Anterior cingulate cortex (tissue), 58 donors: Measurements from ENCODE around the gene SLC25A31.

Source experiments
- DNase-seq, 58 donors: peaks; one replicate each; lab custom pipeline; 2025; lab: John Stamatoyannopoulos, UW

Gene SLC25A31

DNA sequence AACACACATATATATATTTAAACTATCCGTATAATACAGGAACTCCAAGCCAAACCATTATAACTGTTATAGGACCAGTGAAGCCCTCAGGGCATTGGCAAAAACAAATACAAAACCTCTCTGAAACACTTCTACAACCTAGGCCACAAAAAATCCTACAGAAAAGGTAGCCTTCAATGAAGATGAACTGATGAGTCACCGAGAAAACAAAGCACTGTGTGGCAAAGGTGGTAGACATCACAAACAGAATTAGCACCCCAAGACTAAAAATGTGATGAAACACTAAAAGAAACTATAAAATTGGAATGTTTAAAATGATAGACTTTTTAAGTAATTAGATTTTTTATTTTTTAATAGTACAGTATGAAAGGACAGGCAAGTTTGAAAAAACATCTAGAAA lies 46.4 kb downstream of the SLC25A31 start:
- no peak for DNase-seq

DNA sequence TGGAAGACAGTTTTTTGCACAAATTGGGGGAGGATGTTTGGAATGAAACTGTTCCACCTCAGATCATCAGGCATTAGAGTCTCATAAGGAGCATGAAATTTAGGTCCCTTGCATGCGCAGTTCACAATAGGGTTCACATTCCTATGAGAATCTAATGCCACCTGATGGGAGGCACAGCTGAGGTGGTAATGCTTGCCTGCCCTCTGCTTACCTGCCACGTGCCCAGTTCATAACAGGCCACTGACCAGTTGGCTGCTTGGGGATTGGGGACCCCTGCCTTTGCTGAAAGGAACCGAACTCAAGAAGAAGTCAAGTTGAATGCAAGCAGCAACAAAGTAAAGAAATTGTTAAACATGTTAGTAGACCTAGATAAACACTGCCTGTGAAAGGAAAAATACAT lies 47.3 kb downstream of the SLC25A31 start:
- DNase-seq, result no peak

DNA sequence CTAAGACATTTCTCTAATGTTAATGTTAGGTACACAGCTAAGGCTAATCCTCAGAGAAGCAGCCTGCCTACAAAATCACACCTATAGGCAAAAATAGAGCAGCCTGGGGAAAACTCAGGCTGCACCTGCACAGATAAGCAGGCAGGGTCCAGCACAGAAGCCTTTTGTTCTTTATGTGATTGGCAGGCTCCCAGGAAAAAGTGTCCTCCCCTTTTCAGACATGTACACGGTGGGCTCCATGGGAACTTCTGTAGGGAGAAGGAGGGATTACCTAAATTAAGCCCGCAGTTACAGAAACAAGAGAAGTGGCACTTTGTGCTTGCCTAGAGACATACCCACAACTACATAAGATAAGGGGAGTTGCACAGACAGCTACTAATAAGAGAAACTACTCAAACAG lies 47.9 kb downstream of the SLC25A31 start:
- no peak for DNase-seq

DNA sequence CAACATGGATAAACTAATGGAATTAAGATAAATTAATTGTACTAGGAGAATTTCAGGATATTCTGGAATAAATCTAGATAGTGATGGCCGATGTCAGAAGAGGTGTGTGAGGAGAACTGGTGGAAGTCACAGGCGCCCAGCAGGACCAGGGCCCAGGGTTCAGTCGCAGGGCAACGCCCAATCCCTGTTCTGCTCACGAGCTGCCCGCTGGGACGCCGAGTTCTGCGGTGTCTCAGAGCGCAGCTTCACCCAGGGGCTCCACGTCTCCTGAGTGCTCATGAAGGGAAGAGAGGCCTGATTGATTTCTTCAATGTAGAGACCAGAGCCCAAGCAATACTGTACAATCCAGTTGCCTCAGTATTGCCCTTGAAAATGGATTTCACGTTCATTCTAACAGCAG lies 50.4 kb downstream of the SLC25A31 start:
- DNase-seq, result peak in 1 of 58 donors; percentile 1

DNA sequence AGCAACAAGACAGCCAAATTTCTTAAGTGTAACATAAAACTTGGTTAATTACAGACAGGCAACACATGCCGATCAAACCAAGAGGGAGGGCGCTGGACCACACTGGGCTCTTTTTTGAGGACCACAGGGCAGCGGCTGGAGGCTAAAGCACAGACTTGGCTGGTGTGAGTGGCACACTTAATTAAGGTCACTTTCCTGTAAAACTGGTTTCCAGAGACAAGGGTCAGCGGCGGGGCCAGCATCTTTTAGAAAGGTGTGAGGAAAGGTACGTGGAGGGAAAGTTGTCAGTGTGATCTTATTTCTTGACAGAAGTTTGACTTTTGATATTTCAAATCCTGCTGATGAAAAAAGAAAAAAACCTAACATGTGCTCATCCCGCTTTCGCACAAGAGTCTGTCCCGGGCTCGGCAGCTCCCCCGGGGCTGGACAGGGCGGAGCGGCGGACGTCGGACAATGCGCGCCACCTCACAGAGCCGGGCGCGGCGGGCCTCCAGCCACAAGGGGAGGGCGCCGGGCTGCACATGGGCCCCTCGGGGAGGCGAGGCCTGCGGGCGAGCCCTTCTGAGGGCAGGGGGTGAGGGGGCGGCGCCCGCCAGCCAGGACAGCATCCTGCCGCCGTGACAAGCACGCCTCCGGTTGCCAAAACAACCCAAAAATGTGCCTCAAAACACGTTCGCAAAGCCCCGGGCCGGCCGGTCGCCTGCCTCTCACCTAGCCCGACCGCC lies 51.3 kb downstream of the SLC25A31 start:
- DNase-seq, result peak in 16 of 58 donors; percentile 10 to 89 (median 56)

DNA sequence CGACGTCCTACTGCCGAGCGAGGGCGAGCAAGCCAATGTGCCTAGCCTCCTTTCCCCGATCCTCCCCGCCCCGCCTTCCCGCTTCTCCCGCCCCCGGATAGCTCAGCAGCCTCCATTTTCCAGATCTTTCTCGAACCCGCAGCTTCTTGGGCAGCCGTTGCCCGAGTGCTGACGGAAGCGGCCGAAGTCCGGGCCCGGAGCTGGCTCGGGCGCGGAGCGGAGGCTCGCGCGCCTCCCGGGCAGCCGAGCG lies 51.8 kb downstream of the SLC25A31 start:
- DNase-seq, result peak in 40 of 58 donors; percentile 39 to 93 (median 83)

DNA sequence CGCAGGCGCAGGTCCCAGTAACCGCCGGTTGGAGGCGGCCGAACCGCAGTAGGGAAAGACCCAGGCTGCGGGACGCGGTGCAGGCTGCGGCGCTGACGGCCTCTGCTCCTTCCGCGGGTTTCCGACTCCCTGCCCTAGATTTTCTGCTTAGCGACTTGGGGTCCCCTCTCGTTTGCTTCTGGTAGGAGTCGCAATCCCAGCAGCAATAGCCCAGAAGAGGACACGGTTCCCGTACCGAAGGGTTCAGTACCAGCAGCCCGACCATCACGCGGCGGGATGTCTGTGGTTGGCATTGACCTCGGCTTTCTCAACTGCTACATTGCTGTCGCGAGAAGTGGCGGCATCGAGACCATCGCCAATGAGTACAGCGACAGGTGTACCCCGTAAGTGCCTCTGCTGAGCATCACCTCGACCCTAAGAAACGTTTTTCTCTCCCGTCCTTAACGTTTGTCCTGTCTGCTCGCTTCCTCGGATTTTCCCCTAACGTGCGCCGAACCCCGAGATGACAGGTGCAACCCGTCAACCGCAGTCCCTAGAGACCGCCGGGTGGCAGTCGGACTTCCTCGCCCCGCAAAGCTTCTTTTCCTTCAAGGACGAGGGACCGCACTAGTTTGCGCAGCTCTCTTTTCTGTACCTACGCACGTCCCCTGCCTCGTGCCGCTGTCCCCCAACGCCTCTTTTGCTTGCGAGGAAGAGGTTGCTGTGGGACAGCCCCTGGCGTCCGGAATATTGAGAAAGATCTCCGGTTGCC lies 52.2 kb downstream of the SLC25A31 start, which contains the start of gene HSPA4L:
HSPA4L (plus strand) TSS at position 48 of the 751 bp plus-strand sequence; CDS start at position 277, 229 bp downstream.
- peak in 51 of 58 donors; percentile 21 to 90 (median 64) for DNase-seq

DNA sequence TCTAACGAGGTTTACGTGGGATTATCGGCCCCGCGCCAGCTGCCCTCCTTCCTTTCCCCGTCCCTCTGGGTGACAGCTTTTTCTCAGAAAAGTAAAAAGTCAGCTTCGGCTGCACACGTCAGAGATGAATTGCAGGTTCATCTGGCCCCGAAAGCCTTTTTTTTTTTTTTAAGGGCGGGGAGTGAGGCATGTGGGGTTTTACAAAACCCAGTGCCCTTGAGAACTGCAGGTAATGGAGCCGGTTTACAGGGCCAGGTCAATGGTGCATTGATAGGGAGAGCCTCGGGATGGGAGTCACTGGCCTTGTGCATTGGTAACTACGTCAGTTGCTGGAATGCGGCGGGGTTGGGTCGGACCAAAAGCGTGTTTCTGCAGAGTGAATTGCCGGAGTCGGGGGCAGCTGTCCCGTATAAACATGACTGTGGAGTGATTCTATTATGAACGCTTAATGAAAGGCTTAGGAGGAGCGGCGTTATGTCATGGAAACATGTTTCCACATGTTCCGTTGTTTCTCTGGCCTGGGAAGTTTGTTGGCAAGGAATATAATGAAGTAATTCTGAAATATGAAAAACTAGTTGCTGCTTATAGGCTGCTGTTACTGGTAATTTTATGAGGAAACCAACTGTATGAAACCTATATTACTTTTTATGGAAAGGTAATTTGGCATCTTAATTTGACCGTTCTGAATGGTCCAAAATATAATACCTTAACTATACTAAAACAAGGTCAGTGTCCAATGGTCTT lies 53.0 kb downstream of the SLC25A31 start:
- DNase-seq, result peak in 49 of 58 donors; percentile 4 to 77 (median 39)

DNA sequence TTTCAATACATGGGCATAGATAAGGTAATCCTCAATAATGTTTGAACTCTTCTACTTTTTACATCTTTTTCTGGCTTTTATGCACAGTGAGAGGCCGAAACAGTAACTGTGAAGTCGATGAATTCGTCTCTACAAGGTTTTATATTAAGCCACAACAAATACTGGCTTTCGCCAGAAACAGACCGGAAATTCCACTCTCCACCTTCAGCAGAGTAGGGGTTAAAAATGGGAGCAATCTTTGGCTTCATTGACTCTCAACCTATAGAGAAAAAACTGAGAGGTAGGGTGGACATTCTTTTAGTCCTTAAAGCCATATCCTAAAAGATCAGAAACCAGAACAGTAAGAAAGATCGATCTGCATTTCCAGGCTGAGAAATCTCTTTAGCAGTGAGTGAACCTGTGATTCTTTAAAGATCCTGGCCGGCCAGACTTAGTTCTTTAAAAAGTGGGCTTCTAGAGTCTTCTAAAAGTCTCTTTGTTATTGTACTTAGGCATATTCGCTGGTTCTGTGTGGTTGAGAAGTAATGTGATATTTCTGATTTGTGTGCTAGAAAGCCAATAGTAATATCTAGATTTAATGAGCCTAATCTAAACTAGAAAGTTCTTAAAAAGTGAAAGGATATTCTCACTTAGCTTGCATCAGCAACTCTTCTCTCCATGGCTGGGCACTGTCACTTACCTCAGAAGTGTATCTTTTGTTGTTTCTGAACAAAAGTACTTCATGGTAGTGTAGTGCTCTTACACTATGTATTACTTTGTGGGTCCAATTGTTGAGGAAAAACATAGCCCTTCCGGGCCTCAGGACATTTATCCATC lies 54.0 kb downstream of the SLC25A31 start:
- no peak for DNase-seq

DNA sequence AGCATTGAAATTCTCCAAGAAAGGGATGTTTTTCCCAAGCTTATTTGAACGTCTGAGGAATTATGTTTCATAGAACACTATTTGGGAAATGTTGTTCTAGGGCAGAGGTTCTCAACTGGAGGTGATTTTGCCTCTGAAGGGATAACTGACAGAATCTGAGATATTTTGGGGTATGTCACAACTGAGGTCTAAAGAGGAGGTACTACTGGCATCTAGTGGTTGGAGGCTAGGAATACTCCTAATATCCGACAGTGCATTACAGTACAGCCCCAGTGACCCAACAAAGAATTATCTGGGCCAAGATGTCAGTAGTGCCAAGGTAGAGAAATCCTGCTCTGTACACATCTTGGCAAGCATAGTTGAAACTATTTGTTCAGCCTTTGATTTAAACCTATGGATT lies 58.3 kb downstream of the SLC25A31 start:
- no peak for DNase-seq

DNA sequence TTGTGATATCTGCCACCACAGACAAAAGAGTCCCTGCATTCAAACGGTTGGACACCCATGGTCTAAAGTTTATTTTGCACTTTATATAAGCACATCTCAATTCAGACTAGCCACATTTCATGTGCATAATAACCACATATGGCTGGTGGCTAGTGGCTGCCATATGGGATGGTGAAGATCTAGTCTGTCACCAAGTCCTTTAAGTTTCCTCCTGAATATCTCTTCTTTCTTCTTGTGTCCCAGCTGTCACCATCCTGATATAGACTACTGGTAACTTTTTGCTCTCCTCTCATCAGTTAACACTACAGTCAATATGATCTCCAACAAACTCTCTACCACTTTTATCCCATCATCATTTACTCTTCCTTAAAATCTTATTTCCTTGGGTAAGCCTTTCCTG lies 61.2 kb downstream of the SLC25A31 start:
- no peak for DNase-seq

DNA sequence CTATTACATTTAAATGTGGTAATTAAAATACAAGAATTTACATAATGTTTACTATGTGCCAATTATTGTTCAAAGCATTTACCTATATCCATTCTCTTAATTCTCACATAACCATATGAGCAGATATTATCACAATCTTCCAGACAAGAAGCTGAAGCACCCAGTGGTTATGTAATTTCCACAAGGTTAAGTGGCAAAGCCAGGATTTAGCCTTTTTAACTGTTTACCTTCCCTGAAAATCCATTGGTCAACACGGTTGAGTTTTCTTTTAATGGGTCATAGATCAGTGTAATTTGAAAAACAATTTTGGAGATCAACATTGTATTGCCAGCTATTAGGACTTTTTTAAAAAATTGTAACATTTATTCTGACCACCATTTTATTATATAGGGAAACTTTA lies 63.3 kb downstream of the SLC25A31 start:
- DNase-seq, result no peak

DNA sequence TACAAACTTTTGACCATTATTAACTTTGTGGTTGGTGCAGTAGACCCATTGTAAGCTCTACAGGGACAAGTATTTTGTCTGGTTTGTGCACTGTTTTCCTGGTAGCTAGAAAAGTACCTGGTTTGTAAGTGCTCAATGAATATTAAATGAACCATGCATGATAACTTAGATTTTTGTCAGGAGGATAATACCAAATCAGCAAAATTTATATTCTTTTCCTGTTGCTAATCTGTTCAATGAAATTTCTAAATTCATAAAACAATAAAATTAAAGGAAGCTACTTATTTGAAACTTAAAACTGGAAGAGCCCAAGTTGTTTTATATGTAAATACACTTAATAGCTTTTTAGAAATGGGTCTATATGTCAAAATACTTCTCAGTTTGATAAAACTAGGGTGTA lies 69.5 kb downstream of the SLC25A31 start:
- no peak for DNase-seq

DNA sequence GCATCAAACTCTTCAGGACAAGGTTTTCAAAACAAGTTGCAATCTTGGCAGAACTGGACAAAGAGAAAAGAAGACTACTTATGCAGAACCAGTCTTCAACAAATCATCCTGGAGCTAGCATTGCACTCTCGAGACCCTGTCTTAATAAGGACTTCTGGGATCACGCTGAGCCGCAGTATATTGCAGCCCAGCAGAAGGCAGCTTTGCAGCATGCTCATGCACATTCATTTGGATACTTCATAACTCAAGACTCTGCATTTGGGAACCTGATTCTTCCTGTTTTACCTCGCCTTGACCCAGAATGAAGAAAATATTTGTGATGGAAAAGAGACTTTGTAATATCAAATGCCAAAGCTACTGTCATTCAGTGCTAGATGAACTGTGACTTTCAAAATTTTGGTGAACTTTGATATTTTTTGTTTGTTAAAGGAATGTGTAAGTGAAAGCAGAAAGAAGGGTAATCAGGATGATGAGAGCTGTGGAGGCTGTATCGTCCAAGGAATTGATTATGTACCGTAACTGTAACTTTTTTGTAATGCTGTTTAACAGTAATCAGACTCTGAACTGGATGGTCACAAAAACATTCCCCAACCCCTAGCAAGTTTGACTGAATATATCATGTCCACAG lies 79.1 kb downstream of the SLC25A31 start:
- no peak for DNase-seq

DNA sequence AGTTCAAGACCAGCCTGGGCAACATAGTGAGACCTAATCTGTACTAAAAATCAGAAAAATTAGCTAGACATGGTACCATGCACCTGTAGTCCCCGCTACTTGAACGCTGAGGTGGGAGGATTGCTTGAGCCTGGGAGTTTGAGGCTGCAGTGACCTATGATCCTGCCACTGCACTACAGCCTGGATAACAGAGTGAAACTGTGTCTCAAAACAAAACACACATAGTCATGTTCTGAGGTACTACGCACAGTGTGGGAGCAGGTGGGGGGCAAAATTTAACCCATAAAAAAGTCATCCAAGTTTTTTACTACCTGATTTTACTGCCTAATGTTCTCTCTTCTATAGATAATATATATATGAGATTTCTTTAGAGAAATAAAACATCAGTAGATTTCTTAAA lies 80.4 kb downstream of the SLC25A31 start:
- DNase-seq, result no peak

DNA sequence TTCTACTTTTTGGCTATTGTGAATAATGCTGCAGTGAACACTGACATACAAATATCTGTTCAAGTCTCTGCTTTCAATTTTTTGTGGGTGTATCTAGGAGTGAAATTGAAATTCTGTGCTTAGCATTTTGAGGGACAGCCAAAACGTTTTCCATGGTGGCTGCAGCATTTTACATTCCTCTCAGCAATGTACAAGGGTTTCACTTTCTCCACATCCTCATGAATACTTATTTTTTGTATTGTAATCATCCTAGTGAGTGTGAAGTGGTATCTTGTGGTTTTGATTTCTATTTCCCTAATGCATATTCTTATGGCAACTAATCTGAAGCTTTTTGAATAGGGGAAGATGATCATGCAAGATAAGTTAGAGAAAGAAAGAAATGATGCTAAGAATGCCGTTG lies 92.2 kb downstream of the SLC25A31 start:
- DNase-seq, result no peak
